AG04450 (cell line): ENCODE measurements around the gene MLF1. TPM values are rescaled to one million over a fixed set of nuclear protein-coding genes. Genes with fewer than 3 reads are reported as not detected.

Experiments
- CTCF ChIA-PET: fragments of 300-600, 350-600 bp; formaldehyde crosslinking; extraction: SDS; loops from one replicate; lab custom pipeline; 2022; ENCODE audit warnings: antibody characterized with exemption, inconsistent platforms; lab: Charles Lee
- POLR2A ChIA-PET: fragments of 350-600 bp; formaldehyde crosslinking; extraction: SDS; loops from one replicate; lab custom pipeline; 2021; ENCODE audit warnings: antibody characterized with exemption, inconsistent platforms; lab: Yijun Ruan, JAX
- DNase-seq: peaks from one replicate; pipeline ENCODE4 v3.0.0-alpha.2; 2011; ENCODE audit warnings: low read depth, low spot score
- H3K27ac ChIP-seq: one replicate; pipeline ENCODE4 v1.5.1; 2012; ENCODE audit warnings: low read depth, low read length, control low read depth
- H3K27me3 ChIP-seq: one replicate; pipeline ENCODE4 v1.6.0; 2012; ENCODE audit warnings: low read length; ENCODE audit not compliant: control insufficient read depth, insufficient read depth
- H3K4me3 ChIP-seq: 2 replicates; pipeline ENCODE4 v1.5.1; 2011; ENCODE audit warnings: mild to moderate bottlenecking, low read depth, low read length, control low read depth
- H3K9me3 ChIP-seq: 2 replicates; pipeline ENCODE4 v1.5.1; 2012; ENCODE audit warnings: low read length; ENCODE audit not compliant: control insufficient read depth, insufficient read depth
- CTCF ChIP-seq: IDR thresholded peaks from 2 replicates; pipeline ENCODE4 v1.5.1; 2011; ENCODE audit warnings: low read depth, low read length, control low read depth, inconsistent platforms
- polyA plus RNA-seq: library from polyadenylated mRNA; depleted of rRNA; stranded (reverse); fragments of >200 nt; gene quantifications from 2 replicates; pipeline ENCODE4 v1.2.3, GENCODE V29; 2011

Gene MLF1
- polyA plus RNA-seq, 1 experiment = 10.1 TPM

GRCh38 chr3:158617982-158618875, 47.2 kb downstream of the MLF1 start:
- CTCF ChIA-PET = no interaction called here
- no peaks in the 10 kb centered on the region for H3K27me3 ChIP-seq
- DNase-seq = no peak
- POLR2A ChIA-PET = no interaction called here
- no peak overlapping the region for H3K27ac ChIP-seq
- no peak for TF ChIP-seq CTCF
- H3K9me3 ChIP-seq = peaks cover 17% of the 10 kb centered on the region; the same call in 1 of the 2 replicates
- H3K4me3 ChIP-seq = no peak overlapping the region

DNA sequence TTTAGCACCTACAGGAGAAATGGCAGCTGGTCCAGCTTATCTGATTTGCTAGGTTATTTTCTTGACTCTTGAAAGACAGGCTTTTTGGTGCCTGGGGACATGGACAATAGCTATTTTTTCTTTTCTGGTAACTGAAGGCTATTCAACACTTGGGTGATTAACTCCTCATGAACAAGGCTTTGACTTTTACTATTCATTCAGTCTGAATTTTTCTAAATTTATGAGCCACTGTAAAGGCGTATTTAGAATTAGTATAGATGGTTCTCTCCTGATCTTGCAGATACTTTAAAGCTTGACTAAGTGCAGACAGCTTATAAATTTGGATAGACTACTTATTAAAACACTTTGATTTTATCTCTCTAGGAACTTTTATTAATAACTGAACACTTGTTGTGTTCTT, 54.9 kb downstream of the MLF1 start:
- ChIA-PET POLR2A (no interaction called here), CTCF (interaction anchor here (0.5 to 1.3 kb wide), 2 partner anchors 56 to 101 kb away, joined by 3 to 4 read pairs; no protein-coding TSS in a partner anchor)
- Histone ChIP-seq H3K4me3 (no peak overlapping the region), H3K27ac (no peak overlapping the region), H3K27me3 (no peaks in the 10 kb centered on the region), H3K9me3 (peaks cover 6% of the 10 kb centered on the region; the same call in 1 of the 2 replicates)
- DNase-seq = no peak
- no peak for TF ChIP-seq CTCF

DNA sequence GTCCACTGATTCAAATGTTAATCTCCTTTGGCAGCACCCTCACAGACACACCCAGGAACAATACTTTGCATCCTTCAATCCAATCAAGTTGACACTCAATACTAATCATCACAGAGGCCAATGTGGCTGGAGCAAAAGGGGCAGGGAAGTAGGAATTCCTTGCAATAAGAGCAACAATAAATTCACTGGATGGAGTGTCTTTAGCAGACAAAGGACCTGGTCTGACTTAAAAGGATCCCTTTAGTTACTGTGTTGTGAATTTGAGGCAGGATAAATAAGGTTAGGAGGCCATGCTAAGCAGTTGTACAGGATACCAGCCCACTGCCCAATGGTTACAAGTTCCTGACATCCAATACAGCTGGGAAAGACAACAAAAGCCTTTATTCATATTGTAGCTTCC, 61.0 kb downstream of the MLF1 start:
- H3K27ac ChIP-seq = no peak overlapping the region
- POLR2A ChIA-PET = no interaction called here

DNA sequence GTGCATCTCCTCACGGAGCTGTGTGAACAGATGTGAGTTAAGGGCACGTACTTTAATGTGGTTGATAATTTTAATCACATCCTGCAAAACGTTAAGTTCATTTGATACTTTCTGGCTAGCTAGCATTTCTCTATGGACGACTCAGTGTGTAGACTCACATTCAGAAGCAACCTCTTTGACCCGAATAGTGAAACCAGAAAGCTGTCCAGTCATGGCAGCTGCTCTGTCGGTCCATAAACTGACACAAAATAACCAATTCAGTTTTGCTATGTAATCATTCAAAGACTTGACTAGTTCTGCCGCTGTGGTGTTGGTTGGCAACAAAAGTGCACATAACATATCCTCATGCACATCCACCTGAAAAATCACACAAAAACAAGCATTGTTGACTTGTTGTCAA, 69.7 kb downstream of the MLF1 start:
- Histone ChIP-seq H3K9me3 (no peaks in the 10 kb centered on the region; the same call in 1 of the 2 replicates), H3K27ac (no peak overlapping the region), H3K27me3 (no peaks in the 10 kb centered on the region), H3K4me3 (no peak overlapping the region)
- no peak for DNase-seq
- ChIA-PET CTCF (interaction anchor here (0.6 to 0.8 kb wide), 2 partner anchors 12 to 103 kb away, joined by 3 to 4 read pairs; no protein-coding TSS in a partner anchor), POLR2A (no interaction called here)
- no peak for TF ChIP-seq CTCF

More for the DNA sequence above, 61.0 kb downstream of the MLF1 start:
- Histone ChIP-seq H3K27me3 (no peaks in the 10 kb centered on the region), H3K9me3 (no peaks in the 10 kb centered on the region), H3K4me3 (no peak overlapping the region)
- CTCF ChIA-PET = no interaction called here
- no peak for DNase-seq
- no peak for TF ChIP-seq CTCF

- POLR2A ChIA-PET = no interaction called here
- no peak for DNase-seq
- H3K4me3 ChIP-seq = no peak overlapping the region
- CTCF ChIA-PET = interaction anchor here (0.5 to 1.9 kb wide), 4 partner anchors 17 to 1024 kb away, joined by 3 to 5 read pairs (median 3); no protein-coding TSS in a partner anchor
- H3K27me3 ChIP-seq = no peaks in the 10 kb centered on the region
- H3K9me3 ChIP-seq = no peaks in the 10 kb centered on the region; the same call in 1 of the 2 replicates
- no peak for TF ChIP-seq CTCF
- H3K27ac ChIP-seq = no peak overlapping the region
Measured at GRCh38 chr3:158642005-158642404, 71.0 kb downstream of the MLF1 start.
